Erythroblast (primary cell): ENCODE results near the gene RAB17.

Experiments
- GATA1 ChIP-seq: IDR thresholded peaks from 2 replicates; pipeline ENCODE4 v1.6.1; 2011; ENCODE audit warnings: low read depth, mild to moderate bottlenecking, control low read depth, low read length, moderate library complexity
- POLR2A ChIP-seq: IDR thresholded peaks from 2 replicates; pipeline ENCODE4 v1.6.1; 2011; ENCODE audit warnings: mild to moderate bottlenecking, low read length

DNA sequence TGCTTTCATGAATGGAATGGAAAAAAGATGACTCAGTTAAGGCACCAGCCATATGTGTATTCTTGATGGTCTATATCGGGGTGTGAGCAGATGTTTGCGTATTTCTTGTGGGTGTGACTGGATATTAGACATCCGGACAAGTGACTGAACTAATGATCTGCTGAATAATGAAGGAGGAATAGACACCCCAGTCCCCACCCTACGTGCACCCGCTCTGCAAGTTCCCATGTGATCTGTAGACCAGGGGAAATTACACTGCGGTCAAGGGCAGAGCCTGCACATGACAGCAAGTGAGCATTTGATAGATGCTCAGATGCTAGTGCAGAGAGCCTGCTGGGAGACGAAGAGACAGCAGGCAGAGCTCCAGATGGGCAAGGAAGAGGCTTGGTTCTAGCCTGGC lies 36.6 kb downstream of the RAB17 start:
- no peak for TF ChIP-seq POLR2A
- no peak for TF ChIP-seq GATA1
